GM13977 (cell line): ENCODE measurements around the gene THAP5.
"Not testable (repeated sequence)": the region's sequence is repeated elsewhere in the genome, so short reads cannot be mapped to it uniquely, and the experiment has no call there.

Experiments
- DNase-seq: peaks from one replicate; pipeline ENCODE4 v3.0.0; 2012; ENCODE audit warnings: low spot score
- CTCF ChIP-seq: IDR thresholded peaks from 2 replicates; pipeline ENCODE4 v1.5.1; 2012; ENCODE audit warnings: mild to moderate bottlenecking, control low read depth; ENCODE audit not compliant: insufficient read depth; ENCODE audit errors: extremely low read depth, missing control alignments
- in situ Hi-C: fragments of 300-500 bp; cut with MboI; formaldehyde crosslinking; loops from one replicate; pipeline ENCODE4 v1.12.0; 2022; ENCODE audit warnings: low sequenced_read_pairs, low pct_unique_long_range_greater_than_20kb, mixed read lengths, inconsistent platforms; ENCODE audit not compliant: unreplicated experiment

Gene THAP5

GRCh38 chr7:108559253-108559652 is 10.3 kb downstream of the THAP5 start:
- in situ Hi-C loops = no loop called here
- TF ChIP-seq CTCF = no peak

GRCh38 chr7:108557617-108558016 is 11.9 kb downstream of the THAP5 start:
- DNase-seq = no peak
- in situ Hi-C loops = no loop called here
- TF ChIP-seq CTCF = no peak

More at GRCh38 chr7:108559253-108559652, 10.3 kb downstream of the THAP5 start:
- no peak for DNase-seq

- no peak for DNase-seq
- no peak for TF ChIP-seq CTCF
- in situ Hi-C loops = no loop called here
These were observed 12.3 kb downstream of the THAP5 start for GRCh38 chr7:108557191-108557590.

GRCh38 chr7:108556665-108557064 is 12.8 kb downstream of the THAP5 start:
- DNase-seq, in situ Hi-C loops: not testable (repeated sequence)

GRCh38 chr7:108548141-108548896 is 21.2 kb downstream of the THAP5 start:
- DNase-seq, in situ Hi-C loops: not testable (repeated sequence)

- TF ChIP-seq CTCF = no peak
These were observed 28.0 kb downstream of the THAP5 start for GRCh38 chr7:108541478-108541877.

GRCh38 chr7:108538685-108539084 is 30.8 kb downstream of the THAP5 start:
- in situ Hi-C loops, DNase-seq: not testable (repeated sequence)

More at GRCh38 chr7:108541478-108541877, 28.0 kb downstream of the THAP5 start:
- DNase-seq = no peak
- in situ Hi-C loops = no loop called here

- DNase-seq, in situ Hi-C loops: not testable (repeated sequence)
These were observed 31.3 kb downstream of the THAP5 start for GRCh38 chr7:108538236-108538635.

- in situ Hi-C loops = no loop called here
- no peak for DNase-seq
- no peak for TF ChIP-seq CTCF
These were observed 32.3 kb downstream of the THAP5 start for GRCh38 chr7:108537229-108537628.
